Neural cell (in vitro differentiated cells): Measurements from ENCODE around the gene C12orf42. TPM values are rescaled to one million over a fixed set of nuclear protein-coding genes. Genes with fewer than 3 reads are reported as not detected.
"Not testable (repeated sequence)": the region's sequence is repeated elsewhere in the genome, so short reads cannot be mapped to it uniquely, and the experiment has no call there.

Experiments used
- H2AFZ ChIP-seq: fragments of 200-600, 300-800 bp; sonication (generic), shearing (Covaris generic); 2 replicates; pipeline ENCODE4 v1.6.0; 2014; ENCODE audit warnings: low read depth, mild to moderate bottlenecking, antibody characterized with exemption, low read length, moderate library complexity
- H3F3A ChIP-seq: fragments of 200-600 bp; shearing (Covaris generic); 2 replicates; pipeline ENCODE4 v1.6.1; 2016; ENCODE audit warnings: mild to moderate bottlenecking, moderate library complexity, mixed read lengths, antibody characterized with exemption, low read length; ENCODE audit not compliant: insufficient read depth, poor library complexity, severe bottlenecking
- H3K27ac ChIP-seq: fragments of 200-600, 300-800 bp; sonication (generic), shearing (Covaris generic); 2 replicates; pipeline ENCODE4 v1.5.1; 2014; ENCODE audit warnings: mild to moderate bottlenecking, low read length, moderate library complexity
- H3K27me3 ChIP-seq: fragments of 300-800, 200-600 bp; sonication (generic), shearing (Covaris generic); 2 replicates; pipeline ENCODE4 v1.6.0; 2014; ENCODE audit warnings: mild to moderate bottlenecking, low read depth, low read length, moderate library complexity; ENCODE audit not compliant: insufficient read depth
- H3K36me3 ChIP-seq: fragments of 300-800, 200-600 bp; sonication (generic), shearing (Covaris generic); 2 replicates; pipeline ENCODE4 v1.5.1; 2014; ENCODE audit warnings: mild to moderate bottlenecking, antibody characterized with exemption, low read length, moderate library complexity; ENCODE audit not compliant: insufficient read depth
- H3K4me2 ChIP-seq: fragments of 300-800, 200-600 bp; sonication (generic), shearing (Covaris generic); 2 replicates; pipeline ENCODE4 v1.6.0; 2014; ENCODE audit warnings: mild to moderate bottlenecking, low read length
- H3K4me3 ChIP-seq: fragments of 300-800, 200-600 bp; sonication (generic), shearing (Covaris generic); 2 replicates; pipeline ENCODE4 v1.5.1; 2014; ENCODE audit warnings: mild to moderate bottlenecking, low read length, moderate library complexity
- H3K79me2 ChIP-seq: fragments of 200-600 bp; shearing (Covaris generic); replicated peaks from 2 replicates; pipeline ENCODE4 v1.6.0; 2014; ENCODE audit warnings: mild to moderate bottlenecking, low read length, moderate library complexity; ENCODE audit not compliant: insufficient read depth
- H3K9ac ChIP-seq: fragments of 300-800, 200-600 bp; sonication (generic), shearing (Covaris generic); 2 replicates; pipeline ENCODE4 v1.6.1; 2016; ENCODE audit warnings: mild to moderate bottlenecking, low read length, mixed read lengths
- H3K9me2 ChIP-seq: fragments of 200-600 bp; shearing (Covaris generic); 2 replicates; pipeline ENCODE4 v1.6.1; 2016; ENCODE audit warnings: mild to moderate bottlenecking, low read length, mixed read lengths; ENCODE audit not compliant: insufficient read depth
- H3K9me3 ChIP-seq: fragments of 200-600, 300-800 bp; sonication (generic), shearing (Covaris generic); 2 replicates; pipeline ENCODE4 v1.6.1; 2016; ENCODE audit warnings: mild to moderate bottlenecking, mixed run types, low read length, moderate library complexity, mixed read lengths
- H4K20me1 ChIP-seq: fragments of 200-600 bp; shearing (Covaris generic); 2 replicates; pipeline ENCODE4 v1.6.1; 2016; ENCODE audit warnings: mild to moderate bottlenecking, mixed run types; ENCODE audit not compliant: insufficient read depth
- EP300 ChIP-seq: fragments of 450-650 bp; conservative IDR thresholded peaks from 2 replicates; pipeline ENCODE4 v1.6.1; 2014; ENCODE audit warnings: antibody characterized with exemption, mild to moderate bottlenecking, moderate library complexity; ENCODE audit not compliant: poor library complexity, severe bottlenecking
- EZH2 ChIP-seq: fragments of 200-600, 300-800 bp; shearing (Covaris generic), sonication (generic); IDR thresholded peaks from 2 replicates; pipeline ENCODE4 v1.6.1; 2014; ENCODE audit warnings: antibody characterized with exemption, low read length, borderline replicate concordance, mild to moderate bottlenecking; ENCODE audit not compliant: insufficient read depth, poor library complexity, severe bottlenecking
- MXI1 ChIP-seq: fragments of 450-650 bp; conservative IDR thresholded peaks from 2 replicates; pipeline ENCODE4 v1.6.1; 2014; ENCODE audit warnings: antibody characterized with exemption, mild to moderate bottlenecking; ENCODE audit not compliant: poor library complexity, severe bottlenecking
- POLR2AphosphoS5 ChIP-seq: IDR thresholded peaks from 2 replicates; pipeline ENCODE4 v1.6.1; 2012
- RAD21 ChIP-seq: fragments of 450-650 bp; conservative IDR thresholded peaks from 2 replicates; pipeline ENCODE4 v1.6.1; 2014; ENCODE audit warnings: antibody characterized with exemption, mild to moderate bottlenecking, moderate library complexity
- SMC3 ChIP-seq: fragments of 450-650 bp; conservative IDR thresholded peaks from 2 replicates; pipeline ENCODE4 v1.6.1; 2014; ENCODE audit warnings: antibody characterized with exemption, mild to moderate bottlenecking, moderate library complexity; ENCODE audit not compliant: poor library complexity
- TAF1 ChIP-seq: IDR thresholded peaks from 2 replicates; pipeline ENCODE4 v1.6.1; 2012; ENCODE audit warnings: low read depth
- polyA plus RNA-seq: library from polyadenylated mRNA; depleted of rRNA; stranded (reverse); fragments of >200 nt; gene quantifications from 2 replicates; pipeline ENCODE4 v1.2.3, GENCODE V29; 2014
- TF ChIP-seq, protein P1 (sequence below): IDR thresholded peaks from 2 replicates; pipeline ENCODE4 v1.6.1; 2012; ENCODE audit warnings: borderline replicate concordance
- TF ChIP-seq, protein P2 (sequence below): fragments of 450-650 bp; IDR thresholded peaks from 2 replicates; pipeline ENCODE4 v1.5.1; 2014; ENCODE audit warnings: antibody characterized with exemption, mild to moderate bottlenecking, moderate library complexity; ENCODE audit not compliant: poor library complexity, severe bottlenecking

The C12orf42 gene
- polyA plus RNA-seq, 1 donor from 2014 or later: 0.54 TPM

DNA sequence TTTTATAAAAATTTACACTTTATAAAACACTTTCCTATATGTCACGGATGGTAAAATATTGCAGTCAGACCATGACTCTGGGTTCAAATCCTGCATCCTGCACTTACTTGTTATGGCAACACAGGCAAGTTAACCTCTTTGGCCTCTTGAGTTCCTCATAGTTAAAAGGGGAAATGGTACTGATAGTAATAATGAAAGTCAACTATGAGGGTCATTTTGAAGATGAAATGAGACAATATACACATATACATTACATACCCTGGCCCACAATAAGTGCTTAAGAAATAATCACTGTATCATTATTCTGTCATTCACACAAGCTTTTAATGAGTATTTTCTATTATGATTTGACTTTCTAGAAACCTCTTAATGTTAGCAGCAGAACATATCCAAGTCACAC, 64.4 kb downstream of the C12orf42 start:
- Histone ChIP-seq H3K9me2 (no peaks in the 10 kb centered on the region), H3K4me3 (no peak overlapping the region), H3K4me2 (no peak overlapping the region), H3F3A (no peaks in the 10 kb centered on the region), H3K9me3 (no peaks in the 10 kb centered on the region), H3K36me3 (no peaks in the 10 kb centered on the region), H3K79me2 (no peaks in the 10 kb centered on the region), H3K27ac (no peak overlapping the region), H3K9ac (no peak overlapping the region), H3K27me3 (no peaks in the 10 kb centered on the region), H2AFZ (no peak overlapping the region), H4K20me1 (no peaks in the 10 kb centered on the region)
- TF ChIP-seq MXI1 (no peak), TAF1 (no peak), SMC3 (no peak), EP300 (no peak), POLR2AphosphoS5 (no peak), RAD21 (no peak), EZH2 (no peak)
- TF ChIP-seq, protein P1, sequence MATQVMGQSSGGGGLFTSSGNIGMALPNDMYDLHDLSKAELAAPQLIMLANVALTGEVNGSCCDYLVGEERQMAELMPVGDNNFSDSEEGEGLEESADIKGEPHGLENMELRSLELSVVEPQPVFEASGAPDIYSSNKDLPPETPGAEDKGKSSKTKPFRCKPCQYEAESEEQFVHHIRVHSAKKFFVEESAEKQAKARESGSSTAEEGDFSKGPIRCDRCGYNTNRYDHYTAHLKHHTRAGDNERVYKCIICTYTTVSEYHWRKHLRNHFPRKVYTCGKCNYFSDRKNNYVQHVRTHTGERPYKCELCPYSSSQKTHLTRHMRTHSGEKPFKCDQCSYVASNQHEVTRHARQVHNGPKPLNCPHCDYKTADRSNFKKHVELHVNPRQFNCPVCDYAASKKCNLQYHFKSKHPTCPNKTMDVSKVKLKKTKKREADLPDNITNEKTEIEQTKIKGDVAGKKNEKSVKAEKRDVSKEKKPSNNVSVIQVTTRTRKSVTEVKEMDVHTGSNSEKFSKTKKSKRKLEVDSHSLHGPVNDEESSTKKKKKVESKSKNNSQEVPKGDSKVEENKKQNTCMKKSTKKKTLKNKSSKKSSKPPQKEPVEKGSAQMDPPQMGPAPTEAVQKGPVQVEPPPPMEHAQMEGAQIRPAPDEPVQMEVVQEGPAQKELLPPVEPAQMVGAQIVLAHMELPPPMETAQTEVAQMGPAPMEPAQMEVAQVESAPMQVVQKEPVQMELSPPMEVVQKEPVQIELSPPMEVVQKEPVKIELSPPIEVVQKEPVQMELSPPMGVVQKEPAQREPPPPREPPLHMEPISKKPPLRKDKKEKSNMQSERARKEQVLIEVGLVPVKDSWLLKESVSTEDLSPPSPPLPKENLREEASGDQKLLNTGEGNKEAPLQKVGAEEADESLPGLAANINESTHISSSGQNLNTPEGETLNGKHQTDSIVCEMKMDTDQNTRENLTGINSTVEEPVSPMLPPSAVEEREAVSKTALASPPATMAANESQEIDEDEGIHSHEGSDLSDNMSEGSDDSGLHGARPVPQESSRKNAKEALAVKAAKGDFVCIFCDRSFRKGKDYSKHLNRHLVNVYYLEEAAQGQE: no peak
- TF ChIP-seq, protein P2, sequence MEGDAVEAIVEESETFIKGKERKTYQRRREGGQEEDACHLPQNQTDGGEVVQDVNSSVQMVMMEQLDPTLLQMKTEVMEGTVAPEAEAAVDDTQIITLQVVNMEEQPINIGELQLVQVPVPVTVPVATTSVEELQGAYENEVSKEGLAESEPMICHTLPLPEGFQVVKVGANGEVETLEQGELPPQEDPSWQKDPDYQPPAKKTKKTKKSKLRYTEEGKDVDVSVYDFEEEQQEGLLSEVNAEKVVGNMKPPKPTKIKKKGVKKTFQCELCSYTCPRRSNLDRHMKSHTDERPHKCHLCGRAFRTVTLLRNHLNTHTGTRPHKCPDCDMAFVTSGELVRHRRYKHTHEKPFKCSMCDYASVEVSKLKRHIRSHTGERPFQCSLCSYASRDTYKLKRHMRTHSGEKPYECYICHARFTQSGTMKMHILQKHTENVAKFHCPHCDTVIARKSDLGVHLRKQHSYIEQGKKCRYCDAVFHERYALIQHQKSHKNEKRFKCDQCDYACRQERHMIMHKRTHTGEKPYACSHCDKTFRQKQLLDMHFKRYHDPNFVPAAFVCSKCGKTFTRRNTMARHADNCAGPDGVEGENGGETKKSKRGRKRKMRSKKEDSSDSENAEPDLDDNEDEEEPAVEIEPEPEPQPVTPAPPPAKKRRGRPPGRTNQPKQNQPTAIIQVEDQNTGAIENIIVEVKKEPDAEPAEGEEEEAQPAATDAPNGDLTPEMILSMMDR: no peak

DNA sequence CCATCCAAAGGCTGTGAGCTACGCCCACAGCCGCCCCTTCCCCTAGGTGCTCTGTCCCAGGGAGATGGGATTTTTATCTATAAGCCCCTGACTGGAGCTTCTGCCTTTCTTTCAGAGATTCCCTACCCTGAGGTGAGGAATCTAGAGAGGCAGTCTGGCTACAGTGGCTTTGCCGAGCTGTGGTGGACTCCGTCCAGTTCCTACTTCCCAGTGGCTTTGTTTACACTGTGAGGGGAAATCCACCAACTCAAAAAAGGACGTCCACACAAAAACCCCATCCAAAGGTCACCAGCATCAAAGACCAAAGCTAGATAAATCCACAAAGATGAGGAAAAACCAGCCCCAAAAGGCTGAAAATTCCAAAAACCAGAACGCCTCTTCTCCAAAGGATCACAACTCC, 70.1 kb downstream of the C12orf42 start:
- H3K79me2 ChIP-seq, H3K4me3 ChIP-seq, H3K4me2 ChIP-seq, H3F3A ChIP-seq, H2AFZ ChIP-seq, H3K9ac ChIP-seq, H3K9me3 ChIP-seq, H4K20me1 ChIP-seq, H3K9me2 ChIP-seq, H3K27ac ChIP-seq, H3K27me3 ChIP-seq, H3K36me3 ChIP-seq: not testable (repeated sequence)

DNA sequence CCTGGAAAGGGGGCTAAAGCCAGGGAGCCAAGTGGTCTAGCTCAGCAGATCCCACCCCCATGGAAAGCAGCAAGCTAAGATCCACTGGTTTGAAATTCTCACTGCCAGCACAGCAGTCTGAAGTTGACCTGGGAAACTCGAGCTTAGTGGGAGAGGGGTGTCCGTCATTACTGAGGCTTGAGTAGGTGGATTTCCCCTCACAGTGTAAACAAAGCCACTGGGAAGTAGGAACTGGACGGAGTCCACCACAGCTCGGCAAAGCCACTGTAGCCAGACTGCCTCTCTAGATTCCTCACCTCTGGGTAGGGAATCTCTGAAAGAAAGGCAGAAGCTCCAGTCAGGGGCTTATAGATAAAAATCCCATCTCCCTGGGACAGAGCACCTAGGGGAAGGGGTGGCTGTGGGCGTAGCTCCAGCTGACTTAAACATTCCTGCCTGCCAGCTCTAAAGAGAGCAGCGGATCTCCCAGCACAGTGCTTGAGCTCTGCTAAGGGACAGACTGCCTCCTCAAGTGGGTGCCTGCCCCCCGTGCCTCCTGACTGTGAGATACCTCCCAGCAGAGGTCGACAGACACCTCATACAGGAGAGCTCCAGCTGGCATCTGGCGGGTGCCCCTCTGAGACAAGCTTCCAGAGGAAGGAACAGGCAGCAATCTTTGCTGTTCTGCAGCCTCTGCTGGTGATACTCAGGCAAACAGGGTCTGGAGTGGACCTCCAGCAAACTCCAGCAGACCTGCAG, 70.8 kb downstream of the C12orf42 start:
- not testable (repeated sequence) for H3K9me2 ChIP-seq, H3K9me3 ChIP-seq, H3F3A ChIP-seq, H3K9ac ChIP-seq, H3K79me2 ChIP-seq, H3K27ac ChIP-seq, H3K4me2 ChIP-seq, H2AFZ ChIP-seq, H3K27me3 ChIP-seq, H3K36me3 ChIP-seq, H4K20me1 ChIP-seq, H3K4me3 ChIP-seq
